ES-I3 (cell line): Measurements from ENCODE around the gene PCDH9.

Source experiments
- H3K36me3 ChIP-seq: 2 replicates; pipeline ENCODE4 v1.6.1; 2013; ENCODE audit warnings: mild to moderate bottlenecking, low read length, control low read depth, moderate library complexity; ENCODE audit not compliant: insufficient read depth
- H3K4me1 ChIP-seq: 2 replicates; pipeline ENCODE4 v1.6.1; 2013; ENCODE audit warnings: mild to moderate bottlenecking, control low read depth, low read length; ENCODE audit not compliant: insufficient read depth
- H3K9ac ChIP-seq: 2 replicates; pipeline ENCODE4 v1.6.1; 2013; ENCODE audit warnings: low read depth, mild to moderate bottlenecking, low read length, moderate library complexity
- H3K9me3 ChIP-seq: 2 replicates; pipeline ENCODE4 v1.6.1; 2013; ENCODE audit warnings: mild to moderate bottlenecking, low read length, moderate library complexity; ENCODE audit not compliant: control insufficient read depth, insufficient read depth

Gene PCDH9

DNA sequence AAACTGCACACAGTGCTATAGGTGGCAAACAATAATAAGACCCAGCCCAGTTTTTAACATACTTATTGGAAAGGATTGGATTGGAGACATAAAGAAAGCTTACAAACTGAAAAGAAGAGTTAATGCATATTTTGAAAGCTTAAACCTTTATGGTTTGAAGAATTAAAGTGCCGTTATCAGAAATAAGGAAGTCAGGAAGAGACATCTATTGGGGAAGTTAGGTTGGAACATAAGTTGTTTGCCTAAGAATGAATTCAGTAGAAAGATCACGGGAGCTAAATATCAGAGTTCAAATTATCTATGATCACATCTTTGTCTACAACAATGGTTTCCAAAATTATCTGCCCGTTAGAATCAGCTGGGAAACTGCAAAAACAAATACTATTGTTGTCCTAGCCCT, 767.9 kb downstream of the PCDH9 start:
- Histone ChIP-seq H3K9ac (no peak overlapping the region), H3K4me1 (no peaks in the 10 kb centered on the region), H3K9me3 (no peaks in the 10 kb centered on the region), H3K36me3 (no peaks in the 10 kb centered on the region)

DNA sequence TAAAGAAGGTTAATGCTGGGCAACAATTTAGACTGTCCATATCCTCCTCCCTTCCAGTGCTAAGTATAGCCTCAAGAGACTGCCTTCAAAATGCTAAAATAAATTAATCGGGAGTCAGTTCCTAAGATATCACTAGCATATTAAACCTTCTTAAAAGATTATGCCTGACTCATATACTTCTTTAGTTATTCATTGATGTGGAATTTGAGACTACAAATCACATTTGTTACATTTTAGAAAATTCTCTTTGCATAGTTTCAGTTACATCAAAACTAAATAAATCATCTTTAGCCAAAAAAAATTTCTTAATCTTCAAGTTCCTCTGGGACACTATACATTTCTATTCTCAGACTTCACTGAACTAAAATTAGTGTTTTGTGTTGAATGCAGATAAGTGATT, 769.1 kb downstream of the PCDH9 start:
- Histone ChIP-seq H3K36me3 (no peaks in the 10 kb centered on the region), H3K9ac (no peak overlapping the region), H3K4me1 (no peaks in the 10 kb centered on the region), H3K9me3 (no peaks in the 10 kb centered on the region)

DNA sequence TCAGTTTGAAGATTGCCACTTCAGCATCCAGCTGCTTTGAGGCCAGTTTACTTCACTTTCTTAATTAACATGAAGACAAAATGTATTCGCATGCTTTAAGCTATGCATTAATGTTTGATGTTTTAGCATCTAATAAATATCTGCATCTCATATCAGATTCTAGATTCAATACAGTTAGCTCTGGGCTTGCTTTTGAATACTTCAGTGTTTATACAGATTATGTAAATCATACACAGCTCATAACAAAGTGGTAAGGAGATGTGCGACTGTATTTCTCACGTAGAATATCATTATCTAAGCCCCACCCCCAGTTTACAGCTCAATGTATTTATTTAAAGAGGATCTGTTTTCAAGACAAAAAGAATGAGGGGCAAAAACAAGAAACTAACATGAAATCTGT, 770.5 kb downstream of the PCDH9 start:
- H3K4me1 ChIP-seq: no peaks in the 10 kb centered on the region
- H3K9ac ChIP-seq: no peak overlapping the region
- H3K9me3 ChIP-seq: no peaks in the 10 kb centered on the region
- no peaks in the 10 kb centered on the region for H3K36me3 ChIP-seq

DNA sequence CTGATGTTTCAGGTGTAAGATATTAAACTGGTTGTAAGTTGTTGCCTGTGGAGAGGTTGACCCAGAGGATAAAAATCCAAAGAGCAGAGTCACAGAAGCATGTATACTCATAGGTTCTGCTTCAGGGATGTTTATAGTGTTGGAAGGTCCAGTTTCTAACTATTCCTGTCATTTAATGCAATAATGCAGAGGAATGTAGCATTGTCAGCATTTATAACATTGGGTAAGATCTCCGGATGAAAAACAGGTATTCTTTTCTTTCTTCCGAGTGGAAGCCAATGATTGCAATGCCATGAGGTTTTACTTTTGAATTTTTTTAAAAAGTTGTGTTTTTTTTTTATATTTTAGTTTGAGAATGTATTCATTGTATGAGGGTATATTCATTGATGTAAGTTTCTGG, 771.0 kb downstream of the PCDH9 start:
- H3K36me3 ChIP-seq: no peaks in the 10 kb centered on the region
- no peaks in the 10 kb centered on the region for H3K4me1 ChIP-seq
- H3K9me3 ChIP-seq: no peaks in the 10 kb centered on the region
- no peak overlapping the region for H3K9ac ChIP-seq

DNA sequence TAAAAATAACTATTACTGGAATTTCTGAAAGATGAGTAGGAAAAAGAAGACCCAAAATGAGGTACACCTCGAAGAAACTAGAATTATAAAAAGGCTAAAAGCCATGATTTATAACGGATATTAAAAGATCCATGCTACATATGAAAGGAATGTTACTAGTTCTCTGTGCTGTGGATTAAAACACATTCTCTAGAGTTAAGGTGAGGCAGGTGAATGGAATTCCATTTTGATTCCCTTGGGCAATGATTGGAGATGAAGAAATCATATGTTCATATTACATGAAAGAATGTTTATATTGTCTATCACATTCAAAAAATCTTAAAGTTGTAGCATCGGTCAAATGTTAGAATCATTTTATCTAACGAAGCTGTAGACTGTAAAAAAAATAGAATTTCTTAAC, 783.7 kb downstream of the PCDH9 start:
- Histone ChIP-seq H3K36me3 (no peaks in the 10 kb centered on the region), H3K9me3 (no peaks in the 10 kb centered on the region), H3K4me1 (no peaks in the 10 kb centered on the region), H3K9ac (no peak overlapping the region)

- Histone ChIP-seq H3K36me3 (no peaks in the 10 kb centered on the region), H3K9ac (no peak overlapping the region), H3K9me3 (no peaks in the 10 kb centered on the region), H3K4me1 (no peaks in the 10 kb centered on the region)
These were observed 786.2 kb downstream of the PCDH9 start for GRCh38 chr13:66443926-66444325.

DNA sequence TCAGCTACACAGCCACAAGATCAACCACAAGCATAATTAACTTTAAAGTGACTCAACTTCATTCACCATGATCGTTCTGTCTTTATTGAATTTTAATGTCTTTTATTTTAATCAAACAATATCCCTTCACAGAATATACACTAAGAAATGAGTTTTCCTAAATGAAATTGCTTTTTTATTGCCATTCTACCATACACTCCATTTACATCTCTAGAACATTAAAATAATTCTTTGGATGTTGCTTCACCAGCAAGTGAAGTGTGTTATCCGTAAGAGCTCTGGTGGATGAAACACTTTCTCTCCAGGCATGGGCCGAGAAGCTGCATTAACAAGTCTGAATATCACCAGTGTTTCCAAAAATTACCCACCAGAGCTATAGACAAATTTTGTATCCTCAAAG, 789.2 kb downstream of the PCDH9 start:
- no peaks in the 10 kb centered on the region for H3K36me3 ChIP-seq
- no peaks in the 10 kb centered on the region for H3K9me3 ChIP-seq
- no peak overlapping the region for H3K9ac ChIP-seq
- no peaks in the 10 kb centered on the region for H3K4me1 ChIP-seq

- Histone ChIP-seq H3K9me3 (no peaks in the 10 kb centered on the region; the same call in 1 of the 2 replicates), H3K9ac (no peak overlapping the region), H3K36me3 (no peaks in the 10 kb centered on the region), H3K4me1 (no peaks in the 10 kb centered on the region)
These were observed 799.4 kb downstream of the PCDH9 start for GRCh38 chr13:66430728-66431127.

GRCh38 chr13:66430269-66430668, 799.9 kb downstream of the PCDH9 start:
- no peaks in the 10 kb centered on the region for H3K4me1 ChIP-seq
- no peaks in the 10 kb centered on the region for H3K36me3 ChIP-seq
- no peaks in the 10 kb centered on the region; the same call in 1 of the 2 replicates for H3K9me3 ChIP-seq
- H3K9ac ChIP-seq: no peak overlapping the region

DNA sequence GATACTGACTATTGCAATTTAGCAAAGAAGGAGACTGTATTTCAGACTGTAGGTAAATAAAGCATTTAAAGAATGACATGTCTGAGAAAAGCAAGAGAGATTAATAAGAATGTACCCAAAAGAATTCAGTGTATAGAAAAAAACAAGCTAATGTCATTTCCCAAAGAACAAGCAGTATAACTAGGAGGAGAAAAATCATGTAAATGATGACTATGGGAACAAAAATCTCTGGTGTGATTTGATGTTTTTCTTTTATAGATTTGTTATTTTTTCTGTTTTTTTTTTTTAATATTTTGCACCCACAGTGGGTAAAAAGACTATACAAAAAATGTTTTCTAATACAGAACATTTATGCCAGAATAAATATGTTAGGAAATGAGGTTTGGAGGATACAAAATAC, 801.0 kb downstream of the PCDH9 start:
- H3K9me3 ChIP-seq: no peaks in the 10 kb centered on the region; the same call in 1 of the 2 replicates
- H3K4me1 ChIP-seq: no peaks in the 10 kb centered on the region
- no peaks in the 10 kb centered on the region for H3K36me3 ChIP-seq
- no peak overlapping the region for H3K9ac ChIP-seq

- Histone ChIP-seq H3K9ac (no peak overlapping the region), H3K36me3 (no peaks in the 10 kb centered on the region), H3K4me1 (no peaks in the 10 kb centered on the region), H3K9me3 (no peaks in the 10 kb centered on the region; the same call in 1 of the 2 replicates)
These were observed 802.7 kb downstream of the PCDH9 start for GRCh38 chr13:66427458-66427861.

GRCh38 chr13:66425741-66426140, 804.4 kb downstream of the PCDH9 start:
- Histone ChIP-seq H3K4me1 (no peaks in the 10 kb centered on the region), H3K36me3 (no peaks in the 10 kb centered on the region), H3K9me3 (no peaks in the 10 kb centered on the region; the same call in 1 of the 2 replicates), H3K9ac (no peak overlapping the region)

DNA sequence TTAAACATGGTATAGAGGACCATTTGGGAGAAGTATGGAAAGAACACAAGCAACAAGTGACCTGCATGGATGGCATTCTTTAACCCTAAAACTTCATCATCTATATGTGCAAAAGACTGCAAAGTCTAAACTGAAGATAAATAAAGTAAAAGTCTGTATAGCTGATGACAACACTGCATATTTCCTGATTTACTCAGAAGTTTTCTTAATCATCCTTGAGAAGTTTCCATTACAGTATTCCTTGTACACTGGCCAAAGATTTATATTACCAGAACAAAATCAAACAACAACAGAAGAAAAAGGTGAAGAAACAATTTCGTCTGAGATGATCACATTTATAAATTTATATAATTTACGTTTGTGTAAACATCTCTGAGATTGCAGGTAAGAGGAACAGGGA, 805.7 kb downstream of the PCDH9 start:
- no peaks in the 10 kb centered on the region; the same call in 1 of the 2 replicates for H3K9me3 ChIP-seq
- H3K4me1 ChIP-seq: no peaks in the 10 kb centered on the region
- H3K9ac ChIP-seq: no peak overlapping the region
- no peaks in the 10 kb centered on the region for H3K36me3 ChIP-seq

DNA sequence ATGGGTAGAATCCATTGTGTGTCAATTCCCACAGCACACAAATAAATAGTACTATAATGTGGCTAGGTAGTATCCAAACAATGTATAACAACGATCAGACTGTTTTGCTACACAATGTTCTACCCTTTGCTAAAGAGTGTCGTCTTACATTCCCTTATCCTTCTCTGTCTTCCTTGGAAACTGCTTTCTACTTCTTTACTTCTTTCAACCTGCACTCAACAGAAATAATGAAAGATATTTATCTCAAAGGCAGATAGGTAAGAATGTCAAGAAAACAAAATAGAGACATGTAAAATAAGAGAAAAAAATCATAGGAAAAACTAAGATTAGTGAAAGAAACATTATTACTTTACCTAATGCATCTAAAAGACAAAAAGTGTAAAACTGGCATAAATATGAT, 814.7 kb downstream of the PCDH9 start:
- no peak overlapping the region for H3K9ac ChIP-seq
- no peaks in the 10 kb centered on the region for H3K9me3 ChIP-seq
- no peaks in the 10 kb centered on the region for H3K36me3 ChIP-seq
- H3K4me1 ChIP-seq: no peaks in the 10 kb centered on the region

DNA sequence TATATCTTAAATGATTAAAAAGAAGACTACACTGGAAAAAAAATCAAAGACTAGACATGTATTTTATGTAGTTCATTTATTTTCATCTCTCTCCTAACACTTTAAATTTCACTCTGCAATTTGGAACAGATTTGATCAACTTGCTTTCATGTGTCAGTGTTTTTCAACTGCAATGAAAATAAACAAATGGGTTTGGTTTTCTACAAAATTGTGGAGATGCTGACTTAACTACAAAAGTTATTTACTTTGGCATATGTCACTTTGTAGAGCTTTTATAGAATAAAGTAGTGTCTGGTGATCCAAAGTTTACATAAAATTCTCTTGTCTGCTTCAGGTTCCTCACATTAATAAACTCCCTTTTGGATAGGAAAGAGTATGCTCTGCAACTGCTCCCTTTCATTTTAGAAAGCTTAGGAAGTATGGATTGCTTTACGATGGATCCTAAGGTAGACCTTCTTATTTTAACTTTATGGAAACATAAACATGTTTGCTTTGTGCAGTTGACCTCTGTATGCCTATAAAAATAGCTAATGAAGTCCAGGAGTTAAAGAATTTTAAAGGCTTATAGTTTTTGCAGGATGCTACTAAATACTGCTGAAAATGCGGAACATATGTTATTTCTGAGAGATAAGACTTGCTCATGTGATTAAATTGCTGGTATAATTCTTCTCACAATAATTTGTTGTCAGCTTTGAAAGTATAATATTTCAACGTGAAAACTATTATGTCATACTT, 815.9 kb downstream of the PCDH9 start:
- Histone ChIP-seq H3K36me3 (no peaks in the 10 kb centered on the region), H3K9me3 (no peaks in the 10 kb centered on the region), H3K9ac (no peak overlapping the region), H3K4me1 (no peaks in the 10 kb centered on the region)
